ENCODE data around the gene SPRN. TPM values are rescaled to one million over a fixed set of nuclear protein-coding genes. Genes with fewer than 3 reads are reported as not detected.
A peak's percentile ranks its signal among the peaks of the same experiment; 100 is the strongest.

Gene SPRN
- total RNA-seq, 1 donor from 2014 or later: 0.13 TPM

DNA sequence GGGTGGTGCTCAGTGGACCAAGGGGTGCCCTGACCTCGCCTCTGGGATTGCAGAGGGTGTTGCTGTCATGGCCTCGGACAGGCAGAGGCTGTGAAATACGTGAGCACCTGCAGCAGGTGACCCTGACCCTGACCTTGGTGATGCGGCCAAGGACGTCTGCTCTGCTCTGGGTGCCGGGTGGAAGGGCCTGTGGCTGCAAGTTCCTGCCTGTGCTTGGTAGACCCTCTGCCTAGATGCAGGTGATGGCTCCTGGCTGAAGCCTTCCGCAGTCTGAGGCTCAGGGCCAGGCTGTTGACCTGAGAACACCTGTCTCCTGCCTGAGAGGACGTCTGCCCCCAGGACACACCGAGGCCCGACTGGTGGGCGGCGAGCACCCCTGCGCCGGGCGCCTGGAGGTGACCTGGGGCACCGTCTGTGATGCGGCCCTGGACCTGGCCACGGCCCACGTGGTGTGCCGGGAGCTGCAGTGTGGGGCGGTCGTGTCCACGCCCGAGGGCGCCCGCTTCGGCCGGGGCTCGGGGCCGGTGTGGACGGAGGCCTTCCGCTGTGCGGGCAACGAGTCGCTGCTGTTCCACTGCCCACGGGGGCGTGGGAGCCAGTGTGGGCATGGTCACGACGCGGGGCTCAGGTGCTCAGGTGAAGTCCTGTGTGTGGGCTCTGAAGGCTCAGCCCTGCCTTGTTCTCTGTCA is 33.7 kb upstream of the SPRN start:
- DNase-seq (ENCODE audit: low spot score) (no peak), ATAC-seq (no peak)
- intact Hi-C loops (cut with DNase I): no loop called here

DNA sequence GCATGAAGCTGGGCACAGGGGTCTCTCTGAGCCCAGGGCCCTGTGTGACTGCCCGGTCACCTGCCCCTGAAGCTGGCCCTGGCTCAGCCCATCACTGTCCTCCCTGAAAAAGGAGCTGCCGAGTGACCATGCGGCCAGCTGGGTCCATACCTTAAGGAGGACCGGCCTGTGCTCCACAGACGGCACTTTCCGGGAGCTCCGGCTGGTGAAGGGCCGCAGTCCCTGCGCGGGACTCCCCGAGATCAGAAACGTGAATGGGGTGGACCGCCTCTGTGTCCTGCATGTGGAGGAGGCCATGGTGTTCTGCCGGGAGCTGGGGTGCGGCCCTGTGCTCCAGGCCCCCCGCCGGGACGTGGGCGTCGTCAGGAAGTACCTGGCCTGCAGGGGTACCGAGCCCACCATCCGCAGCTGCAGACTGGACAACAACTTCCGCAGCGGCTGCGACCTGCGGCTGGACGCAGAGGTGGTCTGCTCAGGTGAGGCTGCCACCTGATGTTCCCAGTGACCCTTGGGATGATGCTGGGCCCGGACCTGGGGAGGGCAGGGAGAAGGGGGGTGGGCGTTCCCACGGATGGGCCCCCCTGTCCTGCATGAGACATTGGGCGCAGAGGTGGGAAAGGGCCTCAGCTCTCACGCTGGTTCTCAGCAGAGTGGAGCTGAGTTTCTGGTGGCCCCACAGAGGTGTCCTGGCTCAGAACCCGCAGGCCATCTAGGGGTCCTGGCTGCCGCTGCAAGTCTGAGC is 32.8 kb upstream of the SPRN start:
- intact Hi-C loops (cut with DNase I): no loop called here
- no peak for ATAC-seq
- DNase-seq (ENCODE audit: low spot score): no peak

DNA sequence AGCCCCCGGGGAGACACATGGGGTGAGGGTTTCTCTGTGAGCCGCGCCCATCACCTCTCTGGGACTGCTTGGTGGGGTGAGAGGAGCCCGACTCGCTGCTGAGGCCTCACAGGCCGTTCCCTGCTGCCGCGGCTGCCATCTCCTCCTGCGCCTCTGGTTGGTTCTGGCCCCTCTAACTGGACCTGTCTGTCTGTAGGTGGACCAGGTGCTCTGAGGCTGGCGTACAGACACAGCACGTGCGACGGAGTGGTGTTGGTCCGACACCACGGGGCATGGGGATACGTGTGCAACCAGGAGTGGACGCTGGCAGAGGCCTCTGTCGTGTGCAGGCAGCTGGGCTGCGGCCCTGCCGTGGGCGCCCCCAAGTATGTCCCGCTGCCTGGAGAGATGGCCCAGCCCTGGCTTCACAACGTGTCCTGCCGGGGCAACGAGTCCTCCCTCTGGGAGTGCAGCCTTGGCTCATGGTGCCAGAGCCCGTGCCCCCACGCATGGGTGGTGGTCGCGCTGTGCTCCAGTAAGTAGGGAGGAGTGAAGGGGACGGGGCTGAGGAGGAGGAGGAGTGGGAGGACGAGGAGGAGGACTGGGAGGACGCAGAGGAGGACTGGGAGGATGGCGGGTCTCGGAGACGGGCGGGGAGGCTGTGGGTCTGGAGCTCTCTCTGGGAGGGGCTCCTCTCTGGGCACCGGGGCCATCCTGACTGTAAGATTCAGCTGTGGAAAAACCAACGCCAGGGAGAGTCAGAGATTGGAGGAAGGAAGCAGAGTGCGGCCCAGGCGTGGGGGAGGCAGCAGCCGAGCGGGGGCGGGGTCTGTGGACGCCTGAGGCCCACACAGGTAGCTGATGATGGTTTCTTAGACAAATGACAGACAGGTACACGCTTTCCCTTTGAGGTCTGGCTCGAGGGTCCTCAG is 31.9 kb upstream of the SPRN start:
- intact Hi-C loops (cut with DNase I): no loop called here
- no peak for ATAC-seq
- no peak for DNase-seq (ENCODE audit: low spot score)

DNA sequence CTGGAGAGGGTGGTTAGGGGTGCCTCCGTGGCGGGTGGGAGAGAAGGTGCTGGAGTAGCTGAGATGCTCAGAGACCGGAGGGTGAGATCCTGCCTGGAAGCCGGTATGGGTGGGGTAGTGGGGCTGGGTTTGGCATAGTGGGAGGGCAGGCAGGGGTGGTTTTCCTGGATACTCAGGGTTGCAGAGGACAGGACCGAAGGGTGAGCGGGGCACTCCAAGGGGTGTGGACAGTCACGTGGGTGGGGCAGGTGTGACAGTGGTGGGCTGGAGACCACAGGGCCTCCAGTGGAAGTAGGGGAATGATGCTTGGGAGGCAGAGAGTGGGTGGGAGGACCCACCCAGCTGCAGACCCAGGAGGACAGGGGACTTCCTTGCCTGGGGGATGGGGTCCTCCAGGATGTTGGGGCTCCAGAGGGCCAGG is 31.2 kb upstream of the SPRN start:
- no peak for DNase-seq (ENCODE audit: low spot score)
- no peak for ATAC-seq
- intact Hi-C loops (cut with DNase I): no loop called here

DNA sequence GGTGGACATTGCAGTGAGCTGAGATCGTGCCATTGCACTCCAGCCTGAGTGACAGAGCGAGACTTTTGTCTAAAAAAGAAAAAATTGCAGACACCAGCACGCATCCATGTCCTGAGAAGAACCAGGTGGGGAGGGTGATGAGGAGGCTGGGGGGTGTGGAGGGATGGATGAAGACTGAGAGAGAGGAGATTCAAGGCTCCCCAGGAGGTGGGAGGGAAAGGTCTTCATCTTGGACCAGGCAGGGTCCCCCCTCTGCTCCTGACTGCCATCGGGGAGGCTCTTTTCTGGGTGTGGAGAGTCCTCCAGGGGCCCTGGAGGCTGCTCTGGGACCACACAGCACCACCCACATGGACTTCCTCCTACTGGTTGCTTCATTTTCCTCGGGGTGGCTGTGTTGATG is 30.8 kb upstream of the SPRN start:
- intact Hi-C loops (cut with DNase I): no loop called here
- DNase-seq (ENCODE audit: low spot score): no peak
- no peak for ATAC-seq

DNA sequence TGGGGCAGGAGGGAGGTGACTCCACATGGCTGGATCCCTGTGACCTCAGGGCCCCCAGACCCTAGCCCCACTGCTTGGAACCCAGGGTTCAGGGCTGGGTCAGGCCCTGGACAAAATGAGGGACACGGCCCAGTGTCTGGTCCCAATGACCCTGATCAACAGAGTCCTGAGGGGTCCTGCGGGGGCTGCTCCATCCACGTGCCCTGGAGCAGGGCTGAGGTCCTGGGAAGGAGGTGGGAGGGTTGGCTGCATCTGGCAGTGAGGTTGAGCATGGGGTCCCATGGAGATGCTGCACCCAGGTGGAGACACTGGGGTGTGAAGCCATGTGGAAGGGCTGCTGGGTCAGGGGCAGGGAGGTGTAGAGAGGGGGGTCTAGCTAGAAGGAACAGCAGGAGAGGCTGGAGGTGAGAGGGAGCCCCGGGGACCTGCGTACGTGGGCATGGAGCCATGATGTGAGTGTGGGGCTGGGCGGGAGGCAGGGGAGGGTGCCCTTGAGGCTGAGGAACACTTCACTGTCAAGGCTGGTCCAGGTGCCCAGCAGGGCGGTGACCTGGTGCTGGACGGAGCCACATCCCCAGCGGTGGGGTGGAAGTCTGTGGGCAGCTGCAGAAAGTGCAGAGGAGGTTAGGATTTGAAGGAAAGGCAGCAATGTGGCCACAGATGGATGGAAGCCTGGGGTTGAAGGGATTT is 29.9 kb upstream of the SPRN start:
- ATAC-seq: no peak
- intact Hi-C loops (cut with DNase I): no loop called here
- DNase-seq (ENCODE audit: low spot score): no peak

DNA sequence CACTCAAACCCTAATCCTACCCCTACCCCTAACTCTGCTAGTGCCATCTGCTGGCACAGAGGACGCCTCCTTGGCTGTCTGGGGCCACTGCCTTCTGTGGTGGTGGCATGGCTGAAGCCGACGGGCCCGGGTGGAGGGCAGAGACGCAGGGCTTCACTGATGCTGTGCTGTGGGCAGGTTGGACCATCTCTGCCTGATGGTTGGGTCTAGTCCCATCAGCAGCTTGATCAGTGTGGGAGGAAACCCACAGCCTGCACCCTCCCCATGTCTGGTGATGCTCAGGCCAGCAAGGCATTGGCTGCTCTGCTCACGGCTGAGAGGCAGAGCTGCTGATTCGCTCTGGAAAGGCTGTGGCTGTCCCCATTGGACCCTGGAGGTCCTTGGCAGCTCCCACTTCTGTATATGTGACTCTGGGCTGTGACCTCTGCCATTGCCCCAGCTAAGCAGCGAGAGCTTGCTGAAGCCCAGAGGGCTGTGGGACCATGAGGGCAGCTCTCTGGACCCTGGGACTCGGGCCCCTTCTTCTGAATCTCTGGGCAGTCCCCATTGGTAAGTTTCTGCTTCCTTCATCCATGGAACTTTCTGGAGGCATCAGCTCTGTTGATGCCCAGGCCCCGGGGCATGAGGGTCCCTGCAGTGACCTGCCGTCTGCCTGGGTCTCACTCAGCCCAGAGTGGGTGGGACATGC is 29.2 kb upstream of the SPRN start, which contains the start of gene SCART1:
SCART1 (plus strand) TSS at position 430 of the 688 bp plus-strand sequence; CDS start at position 483, 53 bp downstream.
- ATAC-seq (no peak), DNase-seq (ENCODE audit: low spot score) (no peak)
- intact Hi-C loops (cut with DNase I): no loop called here

DNA sequence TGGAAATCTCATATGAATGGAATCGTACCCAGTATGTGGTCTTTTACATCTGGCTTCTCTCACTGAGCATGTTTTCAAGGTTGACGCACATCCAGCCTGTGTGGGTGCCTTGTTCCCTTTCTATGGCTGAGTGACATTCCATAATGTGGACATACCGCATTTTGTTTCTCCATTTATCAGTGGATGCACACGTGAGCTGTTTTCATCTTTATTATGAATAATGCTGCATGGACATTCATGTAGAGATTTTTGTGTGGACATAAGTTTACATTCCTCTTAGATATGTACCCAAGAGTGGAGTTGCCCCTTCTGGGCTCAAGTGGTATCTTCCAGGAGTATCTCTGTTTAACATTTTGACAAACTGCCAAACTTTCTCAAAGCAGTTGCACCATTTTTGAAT is 28.0 kb upstream of the SPRN start:
- intact Hi-C loops (cut with DNase I): no loop called here
- ATAC-seq (no peak), DNase-seq (ENCODE audit: low spot score) (no peak)

DNA sequence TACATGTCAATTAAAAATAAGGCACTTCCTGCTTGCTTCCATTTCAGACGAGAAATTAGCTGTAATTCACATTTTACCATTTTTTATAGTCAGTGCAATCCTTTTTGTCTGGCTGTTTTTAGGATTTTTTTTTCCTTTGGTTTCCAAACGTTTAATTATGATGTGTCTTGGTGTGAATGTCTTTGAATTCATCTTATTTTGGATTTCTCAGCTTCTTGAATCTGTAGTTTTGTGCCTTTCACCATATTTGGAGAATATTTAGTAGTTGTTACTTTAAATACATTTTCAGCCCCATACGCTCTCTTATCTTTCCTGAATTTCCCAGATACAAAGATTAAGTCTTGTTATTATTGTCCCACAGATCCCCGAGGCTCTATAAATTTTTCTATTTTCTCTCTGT is 26.9 kb upstream of the SPRN start:
- ATAC-seq (no peak), DNase-seq (ENCODE audit: low spot score) (no peak)
- intact Hi-C loops (cut with DNase I): no loop called here

DNA sequence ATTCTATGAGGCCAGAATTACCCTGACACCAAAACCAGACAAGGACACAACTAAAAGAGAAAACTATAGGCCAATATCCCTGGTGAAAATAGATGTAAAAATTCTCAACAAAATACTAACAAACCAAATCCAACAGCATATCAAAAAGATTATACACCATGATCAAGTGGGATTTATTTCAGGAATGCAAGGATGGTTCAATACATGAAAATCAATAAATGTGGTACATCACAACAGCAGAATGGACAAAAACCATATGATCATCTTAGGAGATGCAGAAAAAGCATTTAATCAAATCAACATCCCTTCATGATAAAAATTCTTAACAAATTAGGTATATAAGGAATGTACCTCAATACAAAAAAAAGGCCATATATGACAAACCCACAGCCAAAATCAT is 23.7 kb upstream of the SPRN start:
- no peak for ATAC-seq
- DNase-seq (ENCODE audit: low spot score): no peak
- intact Hi-C loops (cut with DNase I): no loop called here

DNA sequence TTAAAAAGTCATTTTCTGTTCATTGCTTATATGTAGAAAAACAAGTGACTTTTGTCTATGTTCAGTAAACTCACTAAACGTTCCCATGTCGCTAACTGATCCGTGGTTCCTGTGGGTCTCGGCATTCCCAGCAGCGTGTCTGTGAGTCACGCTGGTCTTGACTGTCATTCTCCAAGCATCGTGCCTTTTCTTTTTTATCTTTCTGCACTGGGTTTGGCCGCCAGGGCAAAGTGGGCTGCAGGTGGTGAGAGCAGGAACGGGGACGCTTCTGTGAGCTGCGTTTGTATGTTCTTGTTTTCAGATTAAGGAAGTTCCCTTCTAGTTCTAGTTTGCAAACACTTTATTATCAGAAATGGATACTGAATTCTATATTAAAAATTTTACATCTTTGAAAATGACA is 22.6 kb upstream of the SPRN start:
- DNase-seq (ENCODE audit: low spot score): no peak
- intact Hi-C loops (cut with DNase I): no loop called here
- no peak for ATAC-seq

DNA sequence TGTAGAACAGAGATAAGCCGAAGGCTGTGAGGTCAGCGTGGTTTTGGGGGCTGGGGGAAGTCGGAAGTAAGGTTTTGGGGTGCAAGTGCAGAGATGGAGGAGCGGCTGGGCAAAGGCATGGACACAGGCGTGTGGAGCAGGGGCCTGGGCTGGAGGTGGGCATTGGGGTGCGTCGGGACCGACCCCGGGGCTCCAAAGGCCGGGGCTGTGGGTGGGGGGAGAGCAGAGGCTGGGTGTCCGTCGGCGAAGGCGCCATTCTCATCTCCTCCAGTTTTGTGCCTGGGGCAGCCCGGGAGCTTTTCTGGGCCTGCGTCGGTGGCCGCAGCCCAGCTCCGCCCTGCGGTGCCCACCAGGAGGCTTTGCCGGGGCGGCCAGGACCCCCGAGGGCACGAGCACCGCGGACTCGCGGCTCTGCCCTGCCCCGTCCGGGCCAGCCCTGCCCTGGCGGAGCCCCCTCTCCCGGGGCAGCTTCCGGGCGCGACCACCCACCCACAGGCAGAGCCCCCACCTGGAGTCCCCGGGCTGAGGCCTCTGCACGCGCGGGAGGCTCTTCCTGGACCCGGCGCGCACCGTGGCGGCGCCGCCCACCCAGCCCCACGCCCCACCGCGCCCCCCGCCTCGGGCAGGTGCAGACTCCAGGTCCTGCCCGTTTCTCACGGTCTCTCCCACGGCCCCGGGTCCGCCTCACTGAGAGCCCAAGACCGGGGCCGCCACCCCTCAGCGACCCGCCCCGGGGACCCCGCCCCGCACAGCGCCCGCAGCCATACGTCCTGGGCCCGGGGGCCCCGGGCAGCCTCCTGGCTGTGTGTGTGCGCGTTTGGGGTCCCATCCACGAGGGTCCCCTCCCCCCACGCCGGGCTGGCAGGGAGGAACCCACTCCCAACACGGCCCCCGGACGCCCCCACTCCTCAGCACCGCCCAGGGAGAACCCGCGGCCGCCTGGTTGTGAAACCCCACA is 21.6 kb upstream of the SPRN start:
- intact Hi-C loops (cut with DNase I): no loop called here
- ATAC-seq (no peak), DNase-seq (ENCODE audit: low spot score) (peak; percentile 60)

DNA sequence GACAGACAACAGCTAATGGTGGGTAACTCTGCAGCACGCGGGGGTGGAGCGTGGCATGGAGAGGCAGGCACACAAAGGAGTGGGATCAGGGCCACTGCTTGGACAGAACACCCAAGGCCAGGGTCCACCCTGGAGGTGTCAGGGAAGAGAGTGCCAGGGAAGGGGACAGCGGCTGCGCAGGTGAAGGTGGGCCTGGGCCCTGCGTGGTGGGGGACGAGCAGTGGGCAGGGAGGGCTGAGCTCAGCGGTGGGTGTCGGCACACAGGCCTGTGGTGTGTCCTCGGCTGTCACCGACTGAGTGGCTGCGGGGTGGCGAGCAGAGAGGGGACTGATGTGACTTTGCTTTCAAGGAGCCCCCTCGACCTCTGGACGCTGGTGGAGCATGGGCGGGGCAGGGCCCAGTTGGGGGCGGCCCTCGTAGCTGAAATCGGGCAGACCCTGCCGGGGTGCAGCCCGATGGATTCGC is 20.9 kb upstream of the SPRN start:
- ATAC-seq (no peak), DNase-seq (ENCODE audit: low spot score) (peak; percentile 53)
- intact Hi-C loops (cut with DNase I): no loop called here

DNA sequence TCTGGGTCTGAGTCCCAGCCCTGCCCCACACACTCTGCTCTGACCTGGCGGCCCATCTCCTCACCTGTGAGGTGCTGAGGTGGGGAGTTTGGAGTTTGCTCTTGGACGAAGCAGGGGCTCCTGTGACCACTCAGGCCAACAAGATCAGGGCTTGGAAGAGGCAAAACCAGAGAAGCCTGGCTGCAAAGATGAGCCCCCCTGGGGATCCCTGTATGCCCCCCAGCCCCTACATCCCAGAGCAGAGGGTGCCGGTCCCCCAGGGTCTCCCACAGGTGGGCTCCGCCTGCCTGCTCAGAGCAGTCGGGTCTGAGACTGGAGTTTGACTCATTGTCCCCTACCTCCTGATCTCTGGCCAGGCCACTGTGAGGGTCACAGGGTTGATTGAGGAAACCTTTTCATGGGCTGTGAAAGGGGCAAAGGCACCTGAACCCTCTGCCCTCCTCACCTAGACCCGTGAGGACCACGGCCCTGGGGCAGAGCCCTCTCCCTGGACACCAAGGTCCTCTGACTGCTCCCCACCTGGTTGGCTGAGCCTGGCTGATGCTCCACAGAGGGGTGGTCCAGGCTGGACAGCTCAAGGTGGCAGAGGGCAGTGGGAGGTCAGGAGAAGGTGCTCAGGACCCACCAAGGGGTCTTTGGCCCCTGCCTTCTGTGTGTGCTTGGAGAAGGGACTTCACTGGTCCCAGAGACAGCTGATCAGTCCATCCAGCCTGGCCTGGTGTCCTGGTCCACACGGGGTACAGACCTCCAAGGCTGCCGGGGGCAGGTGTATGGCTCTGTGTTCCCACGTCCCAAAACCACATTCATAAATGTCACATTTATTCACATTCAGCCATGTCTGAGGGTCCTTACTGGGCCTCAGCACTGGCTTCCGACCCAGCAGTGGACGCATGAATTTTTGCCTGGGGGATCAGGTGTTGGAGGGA is 20.2 kb upstream of the SPRN start:
- ATAC-seq: no peak
- intact Hi-C loops (cut with DNase I): no loop called here
- no peak for DNase-seq (ENCODE audit: low spot score)

DNA sequence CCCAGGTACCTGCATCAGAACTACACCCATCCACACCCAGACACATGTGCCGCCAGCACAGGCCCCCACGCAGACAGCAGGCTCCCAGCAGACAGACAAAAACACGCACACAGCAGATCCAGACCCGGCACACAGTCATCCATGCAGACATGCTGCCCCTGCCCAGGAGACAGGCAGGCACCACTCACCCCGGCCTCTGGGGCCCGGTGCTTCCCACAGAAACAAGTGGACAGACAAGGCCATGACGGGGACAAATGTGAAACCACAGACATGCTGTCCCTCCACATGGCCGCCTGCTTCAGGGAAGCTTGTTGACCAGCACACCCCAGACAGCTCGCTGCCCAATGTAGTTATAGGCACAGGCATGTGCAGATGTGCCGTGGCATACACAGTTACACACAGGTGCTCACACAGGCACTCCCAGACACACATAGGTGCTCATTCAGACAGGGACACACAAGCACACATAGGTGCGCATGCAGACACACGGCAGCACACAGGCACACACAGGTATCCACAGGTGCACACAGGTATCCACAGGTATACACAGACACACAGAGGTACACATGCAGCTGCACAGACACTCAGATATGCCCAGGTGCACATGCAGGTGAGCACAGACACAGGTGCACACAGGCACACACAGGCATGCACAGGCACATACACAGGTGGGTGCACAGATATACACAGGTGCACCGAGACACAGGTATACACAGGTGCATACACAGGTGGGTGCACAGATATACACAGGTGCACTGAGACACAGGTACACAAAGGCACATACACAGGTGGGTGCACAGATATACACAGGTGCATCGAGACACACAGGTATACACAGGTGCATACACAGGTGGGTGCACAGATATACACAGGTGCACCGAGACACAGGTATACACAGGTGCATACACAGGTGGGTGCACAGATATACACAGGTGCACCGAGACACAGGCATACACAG is 18.8 kb upstream of the SPRN start:
- ATAC-seq (no peak), DNase-seq (ENCODE audit: low spot score) (no peak)
- intact Hi-C loops (cut with DNase I): no loop called here
